Hematopoietic multipotent progenitor cell treated with erythropoietin and hydrocortisone succinate and interleukin-3 and kit ligand, for 8 days (in vitro differentiated cells): ENCODE data around the gene KANK4.
"Not testable (repeated sequence)": the region's sequence is repeated elsewhere in the genome, so short reads cannot be mapped to it uniquely, and the experiment has no call there.

Source experiments
- DNase-seq: peaks from one replicate; pipeline ENCODE4 v3.0.0-alpha.2; 2015

Gene KANK4

DNA sequence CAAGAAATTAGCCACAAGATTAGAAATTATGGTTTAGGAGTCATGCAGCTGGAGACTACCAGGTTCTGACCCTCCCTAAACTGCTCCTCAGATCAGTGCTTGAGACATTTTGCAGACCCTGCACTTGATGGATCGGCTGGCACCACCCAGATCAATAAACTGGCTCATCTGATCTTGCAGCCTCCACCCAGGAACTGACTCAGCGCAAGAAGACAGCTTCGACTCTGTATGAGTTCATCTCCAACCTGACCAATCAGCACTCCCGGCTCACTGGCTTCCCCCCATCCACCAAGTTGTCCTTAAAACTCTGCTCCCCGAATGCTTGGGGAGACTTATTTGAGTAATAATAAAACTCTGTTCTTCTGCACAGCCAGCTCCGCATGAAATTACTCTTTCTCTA lies 84.5 kb downstream of the KANK4 start:
- DNase-seq: no peak

DNA sequence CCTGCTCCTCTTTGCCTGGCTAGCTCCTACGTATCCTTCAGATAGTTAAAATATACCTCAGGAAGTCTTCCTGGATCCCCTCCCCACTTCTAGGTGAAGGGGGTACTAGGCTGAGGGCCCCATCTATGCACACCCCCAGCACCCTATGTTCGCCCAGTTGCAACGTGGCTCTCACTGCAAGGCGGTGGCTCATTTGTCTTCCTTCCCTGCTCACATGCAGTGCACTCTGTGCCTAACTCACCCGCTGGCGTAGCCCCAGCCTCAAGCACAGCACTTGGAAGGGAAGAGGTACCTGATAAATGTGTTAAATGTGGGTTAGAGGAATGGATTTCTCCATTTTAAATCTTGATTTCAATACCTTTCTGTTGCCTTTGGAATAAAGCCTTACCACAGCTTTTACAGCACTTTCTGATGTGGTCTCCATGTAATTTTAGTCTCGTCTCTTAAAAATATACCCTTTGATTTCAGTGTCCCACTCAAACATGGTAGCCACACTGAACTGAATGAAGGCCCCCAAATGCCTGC lies 85.2 kb downstream of the KANK4 start:
- no peak for DNase-seq

DNA sequence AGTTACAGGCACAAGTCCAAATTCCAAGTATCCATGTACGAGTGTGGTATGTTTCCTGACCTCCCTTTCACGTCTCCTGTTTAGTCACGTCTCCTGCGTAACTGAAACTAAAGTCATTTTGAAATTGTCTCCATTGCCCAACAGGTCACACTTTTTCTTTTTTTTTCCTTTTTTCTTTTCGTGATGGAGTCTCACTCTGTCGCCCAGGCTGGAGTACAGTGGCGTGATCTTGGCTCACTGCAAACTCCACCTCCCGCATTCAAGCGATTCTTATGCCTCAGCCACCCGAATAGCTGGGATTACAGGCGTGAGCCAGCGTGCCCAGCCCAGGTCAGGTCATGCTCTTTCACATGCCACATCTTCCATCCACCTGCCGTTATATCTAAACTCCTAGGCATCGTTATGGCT lies 86.4 kb downstream of the KANK4 start:
- no peak for DNase-seq

DNA sequence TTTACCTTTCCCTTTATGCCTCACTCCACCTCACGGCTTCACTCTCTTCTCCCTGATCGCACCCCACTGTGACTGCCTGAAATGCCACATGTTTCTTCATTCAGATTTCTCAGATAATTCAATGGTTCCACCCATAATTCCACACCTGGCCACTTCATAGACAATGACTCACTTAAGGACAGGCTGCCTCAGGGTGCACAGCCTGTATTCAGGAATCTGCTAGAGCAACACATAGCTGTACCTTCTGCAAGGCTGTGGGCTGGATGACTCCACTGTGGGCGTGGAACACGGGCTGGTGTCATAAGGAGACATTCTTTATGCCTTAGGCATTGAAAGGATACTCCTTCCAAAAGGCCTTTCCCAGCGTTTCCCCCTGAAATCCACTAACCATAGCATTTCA lies 88.5 kb downstream of the KANK4 start:
- no peak for DNase-seq

DNA sequence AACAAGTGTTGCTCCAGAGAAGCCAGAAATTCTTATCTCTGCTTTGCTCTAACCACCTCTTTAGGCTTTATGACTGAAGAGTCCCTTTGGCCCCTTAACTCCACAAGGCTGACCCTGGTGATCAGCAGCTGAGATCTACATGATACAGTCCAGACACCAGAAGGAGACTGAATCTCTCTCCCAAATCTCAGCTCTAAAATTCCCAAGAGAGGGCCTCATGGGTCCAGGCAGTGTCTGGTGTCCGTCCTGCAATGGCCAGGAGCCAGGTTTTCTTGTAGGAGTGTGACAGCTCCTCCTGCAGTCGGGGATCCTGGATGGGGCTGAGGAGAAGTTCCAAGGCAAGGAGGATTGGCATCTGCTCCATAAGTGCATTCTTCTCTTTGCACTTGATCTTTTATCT lies 89.3 kb downstream of the KANK4 start:
- DNase-seq: no peak

DNA sequence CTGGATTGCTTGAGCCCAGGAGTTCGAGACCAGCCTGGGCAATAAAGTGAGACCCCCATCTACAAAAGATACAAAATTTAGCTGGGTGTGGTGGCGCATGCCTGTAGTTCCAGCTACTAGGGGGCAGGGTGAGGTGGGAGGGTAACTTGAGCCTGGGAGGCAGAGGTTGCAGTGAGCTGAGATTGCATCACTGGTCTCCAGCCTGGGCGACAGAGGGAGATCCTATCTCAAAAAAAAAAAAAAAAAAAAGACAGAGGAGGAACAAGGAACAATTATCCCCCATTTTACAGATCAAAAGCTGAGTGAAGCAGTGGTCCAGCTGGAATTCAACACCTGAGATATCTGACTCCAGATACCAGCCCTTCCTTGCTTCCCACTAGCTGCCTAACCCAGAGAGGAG lies 89.8 kb downstream of the KANK4 start:
- DNase-seq: no peak

DNA sequence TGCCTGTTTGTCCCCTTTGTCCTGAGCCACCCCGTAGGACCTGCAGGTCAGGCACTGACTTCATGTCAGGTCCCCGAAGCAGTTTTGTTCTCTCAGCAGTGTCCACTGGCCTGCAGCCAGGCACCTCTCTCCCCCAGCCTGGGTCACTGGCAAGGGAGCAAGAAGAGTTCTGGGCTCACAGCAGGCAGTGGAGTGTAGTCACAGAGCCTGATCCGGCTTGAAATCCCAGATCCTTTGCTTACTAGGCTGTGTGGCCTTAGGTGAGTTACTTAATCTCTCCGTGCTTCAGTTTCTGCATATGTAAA lies 90.4 kb downstream of the KANK4 start:
- no peak for DNase-seq

DNA sequence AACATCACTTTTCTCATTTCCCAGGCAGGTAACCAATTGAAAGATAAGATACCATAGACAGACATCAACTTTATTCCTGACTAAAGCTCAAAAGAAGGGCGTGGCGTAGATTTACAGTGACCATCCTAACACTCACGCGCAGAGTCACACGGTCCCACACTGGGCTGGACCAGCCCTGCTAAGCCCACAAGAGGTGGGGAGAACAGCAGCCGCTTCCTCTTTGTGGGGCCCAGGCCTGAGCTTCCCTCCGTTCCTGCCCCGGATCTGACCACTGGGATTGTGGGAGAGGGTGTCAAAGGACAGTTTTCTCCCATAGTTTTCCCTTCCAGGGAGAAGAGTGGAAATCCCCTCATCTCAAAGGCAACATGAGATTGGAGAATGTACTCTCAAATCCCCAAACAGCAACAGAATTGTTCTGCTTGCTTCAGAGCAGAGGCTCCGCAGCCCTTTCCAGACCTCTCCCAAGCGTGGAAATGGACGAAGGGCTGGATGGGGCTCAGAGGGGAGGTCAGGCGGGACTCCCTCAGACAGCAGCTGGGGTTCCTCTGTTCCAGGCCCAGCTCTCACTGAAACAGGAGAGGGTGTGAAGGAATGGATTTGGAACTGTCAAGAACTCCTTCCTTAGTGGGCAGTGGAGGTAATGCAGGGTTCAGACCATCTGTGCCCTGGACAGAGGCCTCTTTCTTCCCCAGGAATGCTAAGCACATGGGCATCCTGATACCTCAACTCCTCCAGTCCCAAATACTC lies 90.9 kb downstream of the KANK4 start:
- no peak for DNase-seq

DNA sequence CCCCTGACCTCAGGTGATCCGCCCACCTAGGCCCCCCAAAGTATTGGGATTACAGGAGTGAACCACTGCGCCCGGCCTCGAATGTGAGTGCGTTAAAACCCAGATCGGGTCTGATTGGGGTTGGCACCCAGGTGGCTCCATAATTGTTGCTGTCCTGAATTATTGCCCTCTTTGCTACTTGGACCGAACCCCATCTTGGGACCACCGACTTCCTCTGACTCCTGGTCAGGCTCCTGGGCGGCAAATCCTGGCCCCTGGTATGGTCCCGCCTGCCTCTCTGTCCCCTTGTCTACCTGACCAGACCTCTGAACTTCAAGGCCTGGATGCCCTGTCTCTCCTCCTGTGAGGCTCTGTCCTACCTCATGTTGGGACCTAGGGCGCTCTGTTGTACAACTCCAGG lies 91.7 kb downstream of the KANK4 start:
- DNase-seq: no peak

DNA sequence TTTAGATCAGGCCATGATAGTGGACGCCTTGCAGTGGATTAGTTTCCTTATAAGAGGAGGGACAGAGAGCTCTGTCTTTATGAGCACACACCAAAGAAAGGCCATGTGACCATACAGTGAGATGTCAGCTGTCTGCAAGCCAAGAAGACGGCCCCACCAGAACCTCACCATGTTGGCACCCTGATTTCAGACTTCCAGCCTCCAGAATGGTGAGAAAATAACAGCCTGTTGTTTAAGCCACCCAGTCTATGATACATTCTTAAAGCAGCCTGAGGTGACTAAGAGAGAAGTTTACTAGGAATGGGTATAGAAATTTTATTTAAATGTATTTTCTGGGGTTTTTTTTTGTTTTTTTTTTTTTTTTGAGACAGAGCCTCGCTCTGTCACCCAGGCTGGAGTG lies 95.1 kb downstream of the KANK4 start:
- no peak for DNase-seq

DNA sequence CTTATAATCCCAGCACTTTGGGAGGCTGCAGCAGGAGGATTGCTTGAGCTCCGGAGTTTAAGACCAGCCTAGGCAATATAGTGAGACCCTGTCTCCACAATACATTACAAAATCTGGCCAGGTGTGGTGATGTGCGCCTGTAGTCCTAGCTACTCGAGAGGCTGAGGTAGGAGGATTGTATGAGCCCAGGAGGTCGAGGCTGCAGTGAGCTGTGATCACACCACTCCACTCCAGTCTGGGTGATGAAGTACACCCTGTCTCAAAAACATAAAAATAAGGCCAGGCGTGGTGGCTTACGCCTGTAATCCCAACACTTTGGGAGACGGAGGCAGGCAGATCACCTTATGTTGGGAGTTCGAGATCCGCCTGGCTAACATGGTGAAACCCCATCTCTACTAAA lies 96.9 kb downstream of the KANK4 start:
- no peak for DNase-seq

DNA sequence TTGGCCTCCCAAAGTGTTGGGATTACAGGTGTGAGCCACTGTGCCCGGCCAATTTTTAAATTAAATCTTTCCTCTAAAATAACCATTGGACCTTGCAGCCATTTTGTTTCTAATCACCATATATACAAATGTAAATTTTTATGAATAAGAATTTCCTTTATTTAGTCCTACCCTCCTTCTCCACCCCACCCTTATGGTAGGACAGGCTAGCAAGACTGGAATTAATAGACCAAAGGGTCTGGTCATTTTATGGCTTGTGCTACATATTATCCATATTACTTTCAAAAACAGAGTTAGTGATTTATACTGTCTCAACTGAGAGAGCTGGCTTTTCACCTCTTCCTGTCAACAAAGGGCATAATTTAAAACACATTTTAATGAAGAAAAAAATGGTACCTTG lies 98.1 kb downstream of the KANK4 start:
- DNase-seq: no peak

DNA sequence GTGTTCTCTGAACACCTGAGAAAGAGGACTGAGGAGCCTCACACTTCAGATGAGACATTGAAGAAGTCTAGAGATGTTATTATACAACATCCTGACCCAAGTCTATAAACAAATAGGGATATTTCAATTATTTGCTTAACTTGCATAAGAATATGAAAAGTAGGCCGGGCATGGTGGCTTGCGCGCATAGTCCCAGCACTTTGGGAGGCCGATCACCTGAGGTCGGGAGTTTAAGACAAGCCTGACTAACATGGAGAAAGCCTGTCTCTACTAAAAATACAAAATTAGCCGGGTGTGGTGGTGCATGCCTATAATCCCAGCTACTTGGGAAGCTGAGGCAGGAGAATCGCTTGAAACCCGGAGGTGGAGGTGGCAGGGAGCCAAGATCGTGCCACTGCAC lies 98.8 kb downstream of the KANK4 start:
- not testable (repeated sequence) for DNase-seq

DNA sequence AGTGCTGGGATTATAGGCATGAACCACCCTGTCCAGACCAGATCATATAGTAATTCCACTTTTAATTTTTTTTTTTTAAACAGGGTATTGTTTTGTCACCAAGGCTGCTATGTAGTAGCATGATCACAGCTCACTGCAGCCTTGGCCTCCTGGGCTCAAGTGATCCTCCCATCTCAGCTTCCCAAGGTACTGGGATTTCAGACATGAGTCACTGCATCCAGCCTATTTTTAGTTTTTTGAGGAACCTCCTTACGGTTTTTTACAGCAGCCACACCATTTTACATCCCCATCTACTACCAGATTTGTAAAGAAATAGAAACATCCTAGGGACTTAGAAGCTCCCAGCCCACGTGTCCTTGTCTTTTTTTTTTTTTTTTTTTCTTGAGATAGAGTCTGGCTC lies 100.6 kb downstream of the KANK4 start:
- no peak for DNase-seq

DNA sequence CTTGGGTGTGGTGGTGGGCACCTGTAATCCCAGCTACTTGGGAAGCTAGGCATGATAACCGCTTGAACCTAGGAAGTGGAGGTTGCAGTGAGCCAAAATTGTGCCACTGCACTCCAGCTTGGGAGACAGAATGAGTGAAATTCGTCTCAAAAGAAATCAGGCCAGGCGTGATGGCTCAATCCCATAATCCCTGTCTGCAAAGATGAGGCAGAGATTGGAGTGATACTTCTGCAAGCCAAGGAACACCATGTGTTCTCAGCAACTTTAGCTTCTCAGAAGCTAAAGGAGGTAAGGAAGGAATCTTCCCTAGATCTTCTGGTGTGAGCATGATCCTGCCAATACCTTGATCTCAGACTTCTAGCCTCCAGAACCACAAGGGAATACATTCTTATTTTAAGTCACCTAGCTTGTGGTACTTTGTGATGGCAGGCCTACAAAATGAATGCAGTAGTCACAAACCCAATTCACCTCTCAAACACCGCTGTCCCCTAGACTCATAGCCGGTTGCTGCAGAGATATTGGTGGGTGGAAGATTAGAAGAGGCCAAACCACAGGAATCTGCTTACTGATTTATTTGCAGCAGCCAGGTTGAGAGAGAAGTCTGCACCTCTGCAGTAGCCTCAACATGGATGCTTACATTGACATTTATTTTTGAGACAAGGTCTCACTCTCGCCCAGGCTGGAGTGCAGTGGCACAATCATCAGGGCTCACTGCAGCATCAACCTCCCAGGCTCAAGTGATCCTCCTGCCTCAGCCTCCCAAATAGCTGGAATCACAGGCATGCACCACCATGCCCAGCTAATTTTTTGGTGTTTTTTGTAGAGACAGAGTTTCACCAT lies 105.9 kb downstream of the KANK4 start:
- no peak for DNase-seq

DNA sequence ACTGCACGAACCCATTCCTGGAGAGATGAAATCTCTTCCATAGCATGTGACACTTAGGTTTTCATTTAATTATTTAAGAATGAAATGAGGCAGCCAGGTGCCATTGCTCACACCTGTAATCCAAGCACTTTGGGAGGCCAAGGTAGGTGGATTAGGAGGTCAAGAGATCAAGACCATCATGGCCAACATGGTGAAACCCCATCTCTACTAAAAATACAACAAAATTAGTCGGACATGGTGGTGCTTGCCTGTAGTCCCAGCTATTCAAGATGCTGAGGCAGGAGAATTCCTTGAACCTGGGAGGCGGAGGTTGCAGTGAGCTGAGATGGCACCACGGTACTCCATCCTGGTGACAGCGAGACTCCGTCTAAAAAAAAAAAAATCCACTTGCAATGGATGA lies 106.8 kb downstream of the KANK4 start:
- no peak for DNase-seq

DNA sequence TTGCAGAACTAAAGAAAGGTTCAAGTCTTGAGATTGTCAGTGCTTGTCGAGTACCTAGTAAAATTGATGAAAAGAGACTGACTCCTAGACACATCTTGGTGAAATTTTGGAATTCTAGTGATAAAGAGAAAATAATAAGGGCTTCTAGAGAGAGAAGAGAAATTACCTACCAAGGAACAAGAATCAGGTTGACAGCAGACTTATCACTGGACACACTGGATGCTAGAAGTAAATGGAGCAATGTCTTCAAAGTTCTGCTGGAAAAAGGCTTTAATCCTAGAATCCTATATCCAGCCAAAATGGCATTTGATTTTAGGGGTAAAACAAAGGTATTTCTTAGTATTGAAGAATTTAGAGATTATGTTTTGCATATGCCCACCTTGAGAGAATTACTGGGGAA lies 108.3 kb downstream of the KANK4 start:
- no peak for DNase-seq

DNA sequence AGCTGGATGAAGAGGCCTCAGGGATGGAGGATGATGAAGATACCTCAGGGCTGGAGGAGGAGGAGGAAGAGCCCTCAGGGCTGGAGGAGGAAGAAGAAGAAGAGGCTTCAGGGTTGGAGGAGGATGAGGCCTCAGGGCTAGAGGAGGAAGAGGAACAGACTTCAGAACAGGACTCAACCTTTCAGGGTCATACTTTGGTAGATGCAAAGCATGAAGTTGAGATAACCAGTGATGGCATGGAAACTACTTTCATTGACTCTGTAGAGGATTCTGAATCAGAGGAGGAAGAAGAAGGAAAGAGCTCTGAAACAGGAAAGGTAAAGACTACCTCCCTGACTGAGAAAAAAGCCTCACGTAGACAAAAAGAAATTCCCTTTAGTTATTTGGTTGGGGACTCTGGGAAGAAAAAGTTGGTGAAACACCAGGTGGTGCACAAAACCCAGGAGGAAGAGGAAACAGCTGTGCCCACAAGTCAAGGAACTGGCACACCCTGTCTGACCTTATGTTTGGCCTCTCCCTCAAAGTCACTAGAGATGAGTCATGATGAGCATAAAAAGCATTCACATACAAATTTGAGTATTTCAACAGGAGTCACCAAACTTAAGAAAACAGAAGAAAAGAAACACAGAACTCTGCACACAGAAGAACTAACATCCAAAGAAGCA lies 109.2 kb downstream of the KANK4 start:
- DNase-seq: no peak

DNA sequence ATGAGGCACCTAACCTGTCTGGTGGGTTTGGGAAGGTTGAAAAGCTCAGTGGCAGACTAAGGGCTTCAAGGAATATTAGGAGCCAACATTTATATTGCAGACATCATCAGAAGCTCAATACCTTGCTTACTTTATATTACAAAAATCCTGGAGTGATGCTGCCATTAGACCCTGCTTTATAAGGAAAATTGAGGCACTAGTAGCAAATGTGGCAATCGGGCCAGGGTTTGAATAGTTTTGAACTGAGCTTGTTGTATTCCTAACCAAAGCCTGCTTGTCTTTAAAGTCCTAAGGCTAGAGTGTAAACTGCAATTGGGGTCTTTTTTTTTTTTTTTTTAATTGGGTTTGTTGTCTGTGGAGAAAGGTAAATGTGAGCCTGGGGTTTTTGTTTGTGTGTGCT lies 110.3 kb downstream of the KANK4 start:
- DNase-seq: no peak

DNA sequence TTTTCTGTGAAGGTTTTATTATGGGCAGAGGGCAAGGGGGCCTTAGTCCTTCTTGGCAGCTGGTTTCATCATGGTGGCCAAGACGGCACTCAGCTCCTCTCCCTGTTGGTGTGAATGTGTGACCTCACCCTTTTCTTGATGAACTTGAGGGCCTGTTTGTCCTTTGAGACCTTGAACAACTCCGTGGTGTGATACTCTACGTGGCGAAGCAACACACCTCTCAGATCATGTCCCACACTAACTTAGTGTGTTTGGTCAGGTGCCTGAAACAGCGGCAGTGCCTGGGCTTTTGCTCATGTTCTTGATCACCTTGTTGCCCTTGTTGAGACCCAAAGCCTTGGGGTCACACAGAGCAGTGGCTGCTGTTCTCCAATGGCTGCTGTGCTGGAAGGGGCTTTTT lies 111.1 kb downstream of the KANK4 start:
- DNase-seq: no peak

DNA sequence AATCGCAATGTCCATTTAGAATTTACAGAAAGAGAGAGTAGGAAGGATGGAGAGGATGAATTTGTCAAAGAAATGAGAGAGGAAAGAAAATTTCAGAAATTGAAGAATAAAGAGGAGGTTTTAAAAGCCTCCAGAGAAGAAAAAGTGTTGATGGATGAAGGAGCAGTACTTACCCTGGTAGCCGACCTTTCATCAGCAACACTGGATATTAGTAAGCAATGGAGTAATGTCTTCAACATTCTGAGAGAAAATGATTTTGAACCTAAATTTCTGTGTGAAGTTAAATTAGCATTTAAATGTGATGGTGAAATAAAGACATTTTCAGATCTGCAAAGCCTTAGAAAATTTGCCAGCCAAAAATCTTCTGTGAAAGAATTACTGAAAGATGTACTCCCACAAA lies 112.0 kb downstream of the KANK4 start:
- no peak for DNase-seq

DNA sequence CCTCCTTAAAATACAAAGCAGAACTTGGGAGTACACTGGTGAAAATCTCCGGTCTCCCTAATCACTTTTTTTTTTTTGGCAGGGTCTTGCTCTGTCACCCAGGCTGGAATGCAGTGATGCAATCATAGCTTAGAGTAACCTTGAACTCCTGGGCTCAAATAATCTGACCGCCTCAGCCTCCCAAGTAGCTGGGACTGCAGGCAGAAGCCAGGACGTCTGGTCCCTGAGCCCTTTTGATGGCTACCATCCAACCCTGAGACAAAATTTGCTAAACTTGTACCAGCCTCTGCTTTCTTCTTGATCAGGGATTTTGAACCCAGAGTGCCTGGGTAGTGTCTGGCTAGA lies 120.5 kb downstream of the KANK4 start:
- DNase-seq: no peak

DNA sequence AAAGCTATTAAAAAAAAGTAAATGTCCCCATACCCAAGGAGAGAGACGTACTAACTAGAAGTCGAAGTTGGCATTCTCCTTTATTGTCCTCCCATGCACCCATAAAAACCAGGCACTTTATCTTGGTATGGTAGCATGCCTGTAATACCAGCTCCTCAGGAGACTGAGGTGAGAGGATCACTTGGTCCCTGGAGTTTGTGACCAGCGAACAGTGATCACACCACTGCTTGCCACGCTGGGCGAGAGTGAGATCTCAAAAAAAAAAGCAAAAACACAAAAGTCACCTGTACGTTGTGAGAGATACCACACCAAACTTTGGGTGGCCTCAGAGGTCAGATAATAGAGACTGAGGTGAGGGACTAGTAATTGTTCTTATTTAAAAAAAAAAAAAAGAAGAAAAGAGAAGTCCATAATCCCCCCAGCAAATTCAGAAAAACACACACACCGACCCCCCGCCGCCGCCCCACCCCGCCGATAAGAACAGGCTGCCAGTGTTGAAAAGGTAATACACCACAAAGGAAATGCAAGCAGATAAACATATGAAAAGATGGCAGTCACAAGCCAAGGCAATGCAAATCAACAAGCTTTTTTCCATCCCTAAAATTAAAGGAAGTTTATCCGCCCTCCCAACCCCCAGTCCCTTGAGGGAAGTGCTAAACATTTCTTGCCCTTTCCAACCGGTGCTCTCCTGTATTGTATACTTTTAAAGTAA lies 121.0 kb downstream of the KANK4 start:
- DNase-seq: no peak
